GM12878 (cell line): ENCODE data around the gene OXER1. TPM values are rescaled to one million over a fixed set of nuclear protein-coding genes. Genes with fewer than 3 reads are reported as not detected.

ENCODE experiments used
- ATAC-seq: fragments of 200-7000 bp; cut with Tn5 transposase; 3 replicates; pipeline ENCODE4 v1.9.1; 2020; ENCODE audit warnings: mild to moderate bottlenecking, moderate library complexity
- BruUV-seq: library from RNA; stranded (reverse); fragments of 400-500 nt; replicated peaks from 2 replicates; lab custom pipeline; 2021; lab: Mats Ljungman, UMichigan
- CTCF ChIA-PET: fragments of 300-600 bp; sonication (Branson Sonifier 250); formaldehyde crosslinking; extraction: SDS; loops from one replicate; lab custom pipeline; 2021; ENCODE audit warnings: inconsistent platforms; lab: Yijun Ruan, JAX
- POLR2A ChIA-PET: fragments of 350-600 bp; formaldehyde crosslinking; extraction: SDS; loops from one replicate; lab custom pipeline; 2021; ENCODE audit warnings: inconsistent platforms; lab: Charles Lee
- RAD21 ChIA-PET: fragments of 300-600 bp; sonication (Branson Sonifier 250); formaldehyde crosslinking; loops from one replicate; lab custom pipeline; 2023; ENCODE audit warnings: antibody characterized with exemption; ENCODE audit not compliant: unreplicated experiment; lab: Charles Lee
- SMC1A ChIA-PET: fragments of 300-600 bp; sonication (Branson Sonifier 250); formaldehyde crosslinking; loops from one replicate; lab custom pipeline; 2023; ENCODE audit not compliant: unreplicated experiment, uncharacterized antibody; lab: Charles Lee
- DNase-seq: peaks from one replicate; pipeline ENCODE4 v3.0.0-alpha.2; 2011; ENCODE audit warnings: low read depth, low spot score
- FAIRE-seq: peaks from 3 replicates; lab custom pipeline; 2011; peaks lifted over from hg19 to GRCh38; lab: Jason Lieb, UNC
- H2AFZ ChIP-seq: 2 replicates; pipeline ENCODE4 v1.6.0; 2011; ENCODE audit warnings: low read depth, low read length, control low read depth; ENCODE audit not compliant: control insufficient read depth
- H3K27ac ChIP-seq: 2 replicates; pipeline ENCODE4 v1.5.1; 2011; ENCODE audit warnings: control low read depth; ENCODE audit not compliant: control insufficient read depth, insufficient read depth
- H3K27me3 ChIP-seq, 2 experiments: replicated peaks in 1 of 2; 2 replicates each; pipeline versions ENCODE4 v1.6.0 to v1.6.1; 2011; ENCODE audit warnings: low read length in 1 of 2; ENCODE audit not compliant: control insufficient read depth in 2 of 2, insufficient read depth in 2 of 2
- H3K36me3 ChIP-seq, 2 experiments: 2 replicates each; pipeline ENCODE4 v1.5.1; 2011; ENCODE audit warnings: low read length in 1 of 2; ENCODE audit not compliant: control insufficient read depth in 2 of 2, insufficient read depth in 2 of 2
- H3K4me1 ChIP-seq: 2 replicates; pipeline ENCODE4 v1.6.1; 2011; ENCODE audit warnings: mild to moderate bottlenecking, low read length, moderate library complexity, mixed read lengths; ENCODE audit not compliant: control insufficient read depth, insufficient read depth
- H3K4me2 ChIP-seq: 2 replicates; pipeline ENCODE4 v1.6.0; 2011; ENCODE audit warnings: control low read depth; ENCODE audit not compliant: control insufficient read depth, insufficient read depth
- H3K4me3 ChIP-seq: fragments of 200-600 bp; sonication (generic); 2 replicates; pipeline ENCODE4 v1.5.1; 2016
- H3K79me2 ChIP-seq: 2 replicates; pipeline ENCODE4 v1.6.0; 2011; ENCODE audit warnings: low read length; ENCODE audit not compliant: control insufficient read depth, insufficient read depth
- H3K9ac ChIP-seq: 2 replicates; pipeline ENCODE4 v1.8.0; 2011; ENCODE audit warnings: low read length, control low read depth, mixed read lengths; ENCODE audit not compliant: control insufficient read depth, insufficient read depth
- H3K9me3 ChIP-seq: replicated peaks from 3 replicates; pipeline ENCODE4 v1.5.1; 2011; ENCODE audit warnings: mild to moderate bottlenecking, low read length; ENCODE audit not compliant: control insufficient read depth, insufficient read depth
- H4K20me1 ChIP-seq: 2 replicates; pipeline ENCODE4 v1.6.0; 2011; ENCODE audit not compliant: control insufficient read depth, insufficient read depth
- BHLHE40 ChIP-seq, 2 experiments: fragments of 450-650 bp in 1 of 2; IDR thresholded peaks; 2 replicates each; pipeline ENCODE4 v1.6.1; 2011 to 2017; ENCODE audit warnings: low read depth in 2 of 2, borderline replicate concordance in 1 of 2, improper control_type of control experiment in 1 of 2, low read length in 1 of 2, mild to moderate bottlenecking in 1 of 2
- CUX1 ChIP-seq: IDR thresholded peaks from 2 replicates; pipeline ENCODE4 v1.6.1; 2012; ENCODE audit warnings: improper control_type of control experiment, low read depth, low read length; ENCODE audit not compliant: insufficient replicate concordance
- MLLT1 ChIP-seq: fragments of 450-650 bp; IDR thresholded peaks from 2 replicates; pipeline ENCODE4 v1.6.1; 2016; ENCODE audit warnings: mild to moderate bottlenecking
- NFYA ChIP-seq: IDR thresholded peaks from 2 replicates; pipeline ENCODE4 v1.6.1; 2011; ENCODE audit warnings: low read depth, mild to moderate bottlenecking, low read length, improper control_type of control experiment, borderline replicate concordance
- NR2C1 ChIP-seq: fragments of 450-650 bp; IDR thresholded peaks from 2 replicates; pipeline ENCODE4 v1.6.1; 2017; ENCODE audit warnings: antibody characterized with exemption, mild to moderate bottlenecking, moderate library complexity
- POLR2AphosphoS5 ChIP-seq: IDR thresholded peaks from 2 replicates; pipeline ENCODE4 v1.6.1; 2011; ENCODE audit warnings: mild to moderate bottlenecking, low read length, inconsistent platforms
- SREBF1 ChIP-seq: IDR thresholded peaks from 2 replicates; pipeline ENCODE4 v1.6.1; 2012; ENCODE audit warnings: mild to moderate bottlenecking, low read length
- STAT1 ChIP-seq: fragments of 450-650 bp; conservative IDR thresholded peaks from 2 replicates; pipeline ENCODE4 v1.6.1; 2014; ENCODE audit warnings: antibody characterized with exemption, mild to moderate bottlenecking
- TAF1 ChIP-seq: IDR thresholded peaks from 2 replicates; pipeline ENCODE4 v1.6.1; 2011; ENCODE audit warnings: mild to moderate bottlenecking, low read depth, low read length, borderline replicate concordance
- USF2 ChIP-seq: IDR thresholded peaks from 2 replicates; pipeline ENCODE4 v1.6.1; 2011; ENCODE audit warnings: low read depth, low read length, improper control_type of control experiment, borderline replicate concordance
- ZNF217 ChIP-seq: fragments of 450-650 bp; IDR thresholded peaks from 2 replicates; pipeline ENCODE4 v1.6.1; 2017; ENCODE audit warnings: antibody characterized with exemption, mild to moderate bottlenecking
- ZNF24 ChIP-seq: fragments of 450-650 bp; IDR thresholded peaks from 2 replicates; pipeline ENCODE4 v1.6.1; 2017; ENCODE audit warnings: antibody characterized with exemption, mild to moderate bottlenecking
- ZNF384 ChIP-seq: IDR thresholded peaks from 2 replicates; pipeline ENCODE4 v1.6.1; 2012; ENCODE audit warnings: low read depth, mild to moderate bottlenecking, low read length, improper control_type of control experiment, borderline replicate concordance
- WGBS: methylation state at CpG from one replicate; pipeline ENCODE4 v1.1.6; 2016; ENCODE audit warnings: low lambda C conversion rate; ENCODE audit not compliant: insufficient replicate concordance, insufficient coverage; ENCODE audit errors: missing lambda C conversion rate; 5-methylcytosine and 5-hydroxymethylcytosine counted together
- in situ Hi-C: fragments of 300-500 bp; cut with MboI; formaldehyde crosslinking; loops from 9 replicates; pipeline ENCODE4 v1.14.3; 2018; ENCODE audit warnings: mixed read lengths
- intact Hi-C: fragments of 100-400 bp; cut with micrococcal nuclease; formaldehyde crosslinking; loops from one replicate; pipeline ENCODE4 v1.14.2; 2022; ENCODE audit not compliant: unreplicated experiment
- polyA plus RNA-seq, 11 experiments: library from polyadenylated mRNA; depleted of rRNA in 4 of 11; unstranded in 6 of 11; stranded (reverse) in 5 of 11; fragments of >200 nt; fragmentation: Nextera tagmentation in 4 of 11; fragmentation: Illumina TruSeq in 1 of 11; extraction: Ambion mirVana in 4 of 11; extraction: Trizol in 1 of 11; gene quantifications; 1 replicate in 1 of 11; 2 replicates in 10 of 11; pipeline versions ENCODE4 v1.2.1 to v1.2.3, GENCODE V29; 2011 to 2016; ENCODE audit warnings: inconsistent platforms in 2 of 11, missing spikeins in 2 of 11, low read depth in 1 of 11
- total RNA-seq, 4 experiments: library from RNA; depleted of rRNA in 3 of 4; stranded (reverse); fragments of >200 nt in 3 of 4; fragmentation: Illumina TruSeq in 1 of 4; extraction: Trizol in 1 of 4; gene quantifications; 2 replicates each; pipeline versions ENCODE4 v1.2.1 to v1.2.3, GENCODE V29; 2013 to 2021

OXER1 gene
- total and polyA plus RNA-seq, 10 of the 15 experiments (the other 5 are each of a cell fraction or from before 2014, with no cell fraction given), result 0.11 to 8.6 (median 3.3) TPM

GRCh38 chr2:42795275-42795674, 31.3 kb upstream of the OXER1 start:
- H3K4me1 ChIP-seq, result peaks cover 26% of the 10 kb centered on the region
- H3K4me3 ChIP-seq, result peak overlapping the region; percentile 82
- H3K9me3 ChIP-seq, result no peaks in the 10 kb centered on the region
- TF ChIP-seq POLR2AphosphoS5 (peak; percentile 11; the same call in 1 of the 2 replicates), CUX1 (no peak), BHLHE40 (IDR thresholded peaks at IDR 0.05; ENCODE audit: borderline replicate concordance in 1 of 2, low read depth in 2 of 2, low read length in 1 of 2) (peak in 1 of 2 experiments; percentile 10; a peak in 1 of 4 replicates), ZNF217 (no peak), TAF1 (0 out of 2 replicates have a peak, but pooled peaks have one; percentile 46), ZNF384 (peak; percentile 71), ZNF24 (peak; percentile 54; the same call in 1 of the 2 replicates), MLLT1 (0 out of 2 replicates have a peak, but pooled peaks have one; percentile 16), STAT1 (no peak), USF2 (no peak), SREBF1 (no peak), NR2C1 (no peak), NFYA (no peak)
- TF ChIP-seq, all 136 proteins: peak for 6
- peaks cover 44% of the 10 kb centered on the region for H3K79me2 ChIP-seq
- H4K20me1 ChIP-seq, result no peaks in the 10 kb centered on the region
- H3K36me3 ChIP-seq, result no peaks in the 10 kb centered on the region
- intact Hi-C loops, result loop anchor here (1.0 to 10.0 kb wide), 3 partner anchors 15 to 430 kb away; partner anchors contain the start of genes COX7A2L and KCNG3
- H2AFZ ChIP-seq, result no peak overlapping the region
- peak overlapping the region; percentile 95 for H3K9ac ChIP-seq
- peak; percentile 41 for ATAC-seq
- H3K27ac ChIP-seq, result peak overlapping the region; percentile 99
- no peak for DNase-seq
- SMC1A ChIA-PET, result interaction anchor here (0.8 to 5.8 kb wide), 13 partner anchors 10 to 379 kb away, joined by 3 to 60 read pairs (median 4); no protein-coding TSS in a partner anchor
- 10% methylated on average over 5 of the region's 6 CpGs for WGBS
- H3K4me2 ChIP-seq, result peak overlapping the region; percentile 85
- POLR2A ChIA-PET, result interaction anchor here (0.6 to 5.3 kb wide), 9 partner anchors 10 to 1406 kb away, joined by 3 to 99 read pairs (median 5); no protein-coding TSS in a partner anchor
- CTCF ChIA-PET, result interaction anchor here (0.6 to 5.7 kb wide), 11 partner anchors 10 to 771 kb away, joined by 3 to 69 read pairs (median 4); no protein-coding TSS in a partner anchor
- RAD21 ChIA-PET, result interaction anchor here (0.6 to 5.8 kb wide), 17 partner anchors 10 to 743 kb away, joined by 3 to 96 read pairs (median 5); no protein-coding TSS in a partner anchor
- FAIRE-seq, result peak; percentile 54
- BruUV-seq, result no TSS peak
- no peaks in the 10 kb centered on the region for H3K27me3 ChIP-seq
- in situ Hi-C loops, result no loop called here
